A549 (cell line): ENCODE results near the gene CDK19. TPM values are rescaled to one million over a fixed set of nuclear protein-coding genes. Genes with fewer than 3 reads are reported as not detected.

Experiments used
- ATAC-seq, 2 experiments: fragments of 200-7000 bp in 1 of 2; fragments of >200 bp in 1 of 2; cut with Nextera tagmentation in 1 of 2; cut with Tn5 transposase in 1 of 2; 3 replicates each; pipeline versions ENCODE4 v1.8.0 to v1.9.1; 2018 to 2020; ENCODE audit warnings: mild to moderate bottlenecking in 1 of 2, moderate library complexity in 1 of 2
- CTCF ChIA-PET: fragments of 300-600 bp; sonication (Branson Sonifier 250); formaldehyde crosslinking; extraction: SDS; loops from one replicate; lab custom pipeline; 2021; ENCODE audit warnings: antibody characterized with exemption, inconsistent platforms; lab: Yijun Ruan, JAX
- POLR2A ChIA-PET: fragments of 350-600 bp; formaldehyde crosslinking; extraction: SDS; loops from one replicate; lab custom pipeline; 2021; ENCODE audit warnings: antibody characterized with exemption, inconsistent platforms; lab: Yijun Ruan, JAX
- DNase-seq, 2 experiments: peaks; one replicate each; pipeline versions ENCODE4 v3.0.0 to v3.0.0-alpha.2; 2011 to 2016; ENCODE audit warnings: low read depth in 1 of 2, low spot score in 1 of 2
- FAIRE-seq: peaks from 2 replicates; lab custom pipeline; 2011; peaks lifted over from hg19 to GRCh38; lab: Jason Lieb, UNC
- H3K27ac ChIP-seq, 2 experiments: fragments of >200 bp; sonication (Bioruptor Twin); formaldehyde crosslinking; 3 replicates each; pipeline ENCODE4 v1.5.1; 2016 to 2017
- H3K4me1 ChIP-seq: fragments of >200 bp; sonication (Bioruptor Twin); formaldehyde crosslinking; 3 replicates; pipeline ENCODE4 v1.6.1; 2016
- H3K4me2 ChIP-seq: fragments of >200 bp; sonication (Bioruptor Twin); formaldehyde crosslinking; 3 replicates; pipeline ENCODE4 v1.6.1; 2016
- H3K4me3 ChIP-seq: fragments of >200 bp; sonication (Bioruptor Twin); formaldehyde crosslinking; 3 replicates; pipeline ENCODE4 v1.5.1; 2016
- H3K9me3 ChIP-seq: fragments of >200 bp; sonication (Bioruptor Twin); formaldehyde crosslinking; 3 replicates; pipeline ENCODE4 v1.6.1; 2016
- CBX2 ChIP-seq: fragments of 200-600 bp; sonication (generic); IDR thresholded peaks from 2 replicates; pipeline ENCODE4 v1.6.1; 2016; ENCODE audit warnings: low read depth, mild to moderate bottlenecking, borderline replicate concordance
- CBX8 ChIP-seq: fragments of 200-600 bp; sonication (generic); IDR thresholded peaks from 2 replicates; pipeline ENCODE4 v1.6.1; 2016
- CTCF ChIP-seq: fragments of >200 bp; sonication (Bioruptor Twin); formaldehyde crosslinking; IDR thresholded peaks from 3 replicates; pipeline ENCODE4 v1.5.1; 2016
- E2F6 ChIP-seq: IDR thresholded peaks from 2 replicates; pipeline ENCODE4 v1.6.1; 2012; ENCODE audit warnings: low read depth, borderline replicate concordance
- EP300 ChIP-seq, 2 experiments: fragments of >200 bp; sonication (Bioruptor Twin); formaldehyde crosslinking; IDR thresholded peaks; 2 replicates in 1 of 2; 3 replicates in 1 of 2; pipeline ENCODE4 v1.6.1; 2016 to 2017
- ESRRA ChIP-seq: fragments of 150-350 bp; IDR thresholded peaks from 2 replicates; pipeline ENCODE4 v1.6.1; 2014; ENCODE audit warnings: mild to moderate bottlenecking, low read length, borderline replicate concordance
- FOSB ChIP-seq: fragments of 250-450 bp; sonication (Bioruptor Pico); IDR thresholded peaks from 2 replicates; pipeline ENCODE4 v1.5.0; 2020; ENCODE audit warnings: mild to moderate bottlenecking, moderate library complexity
- FOSL2 ChIP-seq, 2 experiments: fragments of 450-650 bp in 1 of 2; fragments of >200 bp in 1 of 2; sonication (Bioruptor Twin) in 1 of 2; formaldehyde crosslinking; IDR thresholded peaks; 2 replicates each; pipeline versions ENCODE4 v1.5.0 to v1.6.1; 2016 to 2020; ENCODE audit warnings: mild to moderate bottlenecking in 1 of 2, moderate library complexity in 1 of 2
- GATA3 ChIP-seq: IDR thresholded peaks from 2 replicates; pipeline ENCODE4 v1.6.1; 2012; ENCODE audit warnings: borderline replicate concordance
- HES2 ChIP-seq: fragments of >200 bp; sonication (Bioruptor Twin); formaldehyde crosslinking; IDR thresholded peaks from 2 replicates; pipeline ENCODE4 v1.6.1; 2016
- HMGXB4 ChIP-seq: fragments of 250-450 bp; sonication (Bioruptor Pico); IDR thresholded peaks from 2 replicates; pipeline ENCODE4 v1.5.0; 2021; ENCODE audit warnings: mild to moderate bottlenecking, moderate library complexity, borderline replicate concordance
- MAX ChIP-seq: IDR thresholded peaks from 2 replicates; pipeline ENCODE4 v1.6.1; 2012
- PBX3 ChIP-seq: IDR thresholded peaks from 2 replicates; pipeline ENCODE4 v1.6.1; 2012
- POLR2A ChIP-seq: IDR thresholded peaks from 2 replicates; pipeline ENCODE4 v1.6.1; 2012; ENCODE audit warnings: mild to moderate bottlenecking, low read length
- RNF2 ChIP-seq: fragments of 200-600 bp; sonication (generic); IDR thresholded peaks from 2 replicates; pipeline ENCODE4 v1.6.1; 2016; ENCODE audit warnings: low read depth, mild to moderate bottlenecking, antibody characterized with exemption, moderate library complexity, borderline replicate concordance
- ZFP36 ChIP-seq: fragments of 450-650 bp; IDR thresholded peaks from 2 replicates; pipeline ENCODE4 v1.6.1; 2014; ENCODE audit warnings: borderline replicate concordance; ENCODE audit not compliant: partially characterized antibody
- WGBS: methylation state at CpG from one replicate; pipeline ENCODE4 v1.1.6; 2017; ENCODE audit errors: missing lambda C conversion rate; 5-methylcytosine and 5-hydroxymethylcytosine counted together
- polyA plus RNA-seq, 4 experiments: library from polyadenylated mRNA; depleted of rRNA in 3 of 4; stranded (reverse); fragments of >200 nt; fragmentation: RNase III in 1 of 4; extraction: RNeasy Plus Mini Kit Qiagen cat#74134 plus additional on column Dnase treatment in 1 of 4; gene quantifications; 2 replicates in 3 of 4; 3 replicates in 1 of 4; pipeline ENCODE4 v1.2.3, GENCODE V29; 2011 to 2017

The CDK19 gene
- polyA plus RNA-seq, 2 of the 4 experiments (the other 2 are of a cell fraction) = 7.1 to 18.6 TPM

GRCh38 chr6:110658631-110659211 is 156.5 kb downstream of the CDK19 start (continued):
- TF ChIP-seq ESRRA (no peak), RNF2 (no peak), HES2 (no peak)

- CTCF ChIA-PET = interaction anchor here (1.6 kb wide), 1 partner anchor 26 kb away, joined by 5 read pairs; no protein-coding TSS in a partner anchor
- peaks cover 24% of the 10 kb centered on the region for H3K4me1 ChIP-seq
- H3K9me3 ChIP-seq = no peaks in the 10 kb centered on the region
- 93% methylated on average over 3 of the region's 3 CpGs for WGBS
- DNase-seq (no peak), ATAC-seq (no peak), FAIRE-seq (no peak)
- TF ChIP-seq EP300 (IDR thresholded peaks at IDR 0.05) (no peak), MAX (no peak)
- H3K27ac ChIP-seq = peak overlapping the region in 1 of 2 experiments; percentile 21; a peak in 1 of 6 replicates
- no peak overlapping the region for H3K4me3 ChIP-seq
- POLR2A ChIA-PET = no interaction called here
- no peak overlapping the region for H3K4me2 ChIP-seq
Measured at GRCh38 chr6:110656492-110656891, 158.8 kb downstream of the CDK19 start.

- H3K9me3 ChIP-seq = no peaks in the 10 kb centered on the region
- TF ChIP-seq CBX8 = no peak
- TF ChIP-seq CTCF = no peak
- no peak for TF ChIP-seq ZFP36
- no peak for TF ChIP-seq E2F6
- no peak for TF ChIP-seq GATA3
- TF ChIP-seq FOSL2 (IDR thresholded peaks at IDR 0.05) = no peak
- no peak for TF ChIP-seq FOSL2 (CRISPR knock-in tag; IDR thresholded peaks at IDR 0.05)
- TF ChIP-seq POLR2A = no peak
- TF ChIP-seq HMGXB4 (CRISPR knock-in tag) = no peak
- FAIRE-seq (no peak), DNase-seq (no peak), ATAC-seq (no peak)
- H3K4me3 ChIP-seq = no peak overlapping the region
- no peak overlapping the region for H3K4me2 ChIP-seq
- ChIA-PET POLR2A (no interaction called here), CTCF (interaction anchor here (1.6 kb wide), 1 partner anchor 26 kb away, joined by 5 read pairs; no protein-coding TSS in a partner anchor)
- 94% methylated on average over 1 of the region's 1 CpG for WGBS
- peaks cover 24% of the 10 kb centered on the region for H3K4me1 ChIP-seq
- H3K27ac ChIP-seq = peak overlapping the region in 1 of 2 experiments; percentile 8; a peak in 1 of 6 replicates
Measured at GRCh38 chr6:110655821-110656220, 159.4 kb downstream of the CDK19 start.

- peak overlapping the region; percentile 52 for H3K4me2 ChIP-seq
- FAIRE-seq (no peak), DNase-seq (peak; percentile 4 to 74)
- H3K4me1 ChIP-seq = peaks cover 24% of the 10 kb centered on the region
- H3K27ac ChIP-seq = peak overlapping the region; percentile 52 to 53; a peak in 3 of 6 replicates
- 46% methylated on average over 7 of the region's 7 CpGs for WGBS
- no peak for TF ChIP-seq CBX8
- TF ChIP-seq FOSB (CRISPR knock-in tag) = no peak
- no peak for TF ChIP-seq FOSL2 (IDR thresholded peaks at IDR 0.05)
- TF ChIP-seq FOSL2 (CRISPR knock-in tag; IDR thresholded peaks at IDR 0.05) = peak; percentile 58; the same call in 1 of the 2 replicates
- no peak for TF ChIP-seq PBX3
- peak; percentile 22; the same call in 1 of the 2 replicates for TF ChIP-seq GATA3
- no peak for TF ChIP-seq CBX2
- TF ChIP-seq, all 56 proteins: peak for 2
- ChIA-PET CTCF (no interaction called here), POLR2A (interaction anchor here (0.5 kb wide), 1 partner anchor 102 kb away, joined by 3 read pairs; no protein-coding TSS in a partner anchor)
- H3K9me3 ChIP-seq = no peaks in the 10 kb centered on the region
- peak; percentile 76 to 92 for ATAC-seq
- H3K4me3 ChIP-seq = no peak overlapping the region
Measured at GRCh38 chr6:110654096-110654820, 161.0 kb downstream of the CDK19 start.
